AG04450 (cell line): ENCODE measurements around the gene AQP2. TPM values are rescaled to one million over a fixed set of nuclear protein-coding genes. Genes with fewer than 3 reads are reported as not detected.
A peak's percentile ranks its signal among the peaks of the same experiment; 100 is the strongest.

ENCODE experiments used
- CTCF ChIA-PET: fragments of 300-600, 350-600 bp; formaldehyde crosslinking; extraction: SDS; loops from one replicate; lab custom pipeline; 2022; ENCODE audit warnings: antibody characterized with exemption, inconsistent platforms; lab: Charles Lee
- POLR2A ChIA-PET: fragments of 350-600 bp; formaldehyde crosslinking; extraction: SDS; loops from one replicate; lab custom pipeline; 2021; ENCODE audit warnings: antibody characterized with exemption, inconsistent platforms; lab: Yijun Ruan, JAX
- DNase-seq: peaks from one replicate; pipeline ENCODE4 v3.0.0-alpha.2; 2011; ENCODE audit warnings: low read depth, low spot score
- H3K27ac ChIP-seq: one replicate; pipeline ENCODE4 v1.5.1; 2012; ENCODE audit warnings: low read depth, low read length, control low read depth
- H3K27me3 ChIP-seq: one replicate; pipeline ENCODE4 v1.6.0; 2012; ENCODE audit warnings: low read length; ENCODE audit not compliant: control insufficient read depth, insufficient read depth
- H3K4me3 ChIP-seq: 2 replicates; pipeline ENCODE4 v1.5.1; 2011; ENCODE audit warnings: mild to moderate bottlenecking, low read depth, low read length, control low read depth
- H3K9me3 ChIP-seq: 2 replicates; pipeline ENCODE4 v1.5.1; 2012; ENCODE audit warnings: low read length; ENCODE audit not compliant: control insufficient read depth, insufficient read depth
- polyA plus RNA-seq: library from polyadenylated mRNA; depleted of rRNA; stranded (reverse); fragments of >200 nt; gene quantifications from 2 replicates; pipeline ENCODE4 v1.2.3, GENCODE V29; 2011
- TF ChIP-seq, protein P1 (sequence below): IDR thresholded peaks from 2 replicates; pipeline ENCODE4 v1.5.1; 2011; ENCODE audit warnings: low read depth, low read length, control low read depth, inconsistent platforms

The AQP2 gene
- polyA plus RNA-seq, 1 experiment: not detected

DNA sequence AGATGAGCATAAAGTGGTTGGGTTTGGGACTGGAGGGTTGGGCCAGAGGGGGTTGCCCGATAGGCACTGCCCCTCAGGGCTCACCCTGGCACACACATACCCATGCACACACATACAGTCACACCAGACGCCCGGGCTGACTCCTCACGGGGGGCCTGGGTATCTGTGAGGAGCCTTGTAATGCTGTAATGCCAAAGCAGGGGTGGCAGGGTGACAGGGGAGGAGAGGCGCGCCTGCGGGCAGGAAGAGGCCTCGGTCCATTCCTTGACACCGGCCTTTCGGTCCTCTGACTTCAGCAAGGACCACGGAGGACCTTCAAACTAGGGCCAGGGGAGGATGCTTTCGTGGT is 47.2 kb upstream of the AQP2 start:
- H3K4me3 ChIP-seq: peak overlapping the region; percentile 54
- DNase-seq: no peak
- TF ChIP-seq, protein P1, sequence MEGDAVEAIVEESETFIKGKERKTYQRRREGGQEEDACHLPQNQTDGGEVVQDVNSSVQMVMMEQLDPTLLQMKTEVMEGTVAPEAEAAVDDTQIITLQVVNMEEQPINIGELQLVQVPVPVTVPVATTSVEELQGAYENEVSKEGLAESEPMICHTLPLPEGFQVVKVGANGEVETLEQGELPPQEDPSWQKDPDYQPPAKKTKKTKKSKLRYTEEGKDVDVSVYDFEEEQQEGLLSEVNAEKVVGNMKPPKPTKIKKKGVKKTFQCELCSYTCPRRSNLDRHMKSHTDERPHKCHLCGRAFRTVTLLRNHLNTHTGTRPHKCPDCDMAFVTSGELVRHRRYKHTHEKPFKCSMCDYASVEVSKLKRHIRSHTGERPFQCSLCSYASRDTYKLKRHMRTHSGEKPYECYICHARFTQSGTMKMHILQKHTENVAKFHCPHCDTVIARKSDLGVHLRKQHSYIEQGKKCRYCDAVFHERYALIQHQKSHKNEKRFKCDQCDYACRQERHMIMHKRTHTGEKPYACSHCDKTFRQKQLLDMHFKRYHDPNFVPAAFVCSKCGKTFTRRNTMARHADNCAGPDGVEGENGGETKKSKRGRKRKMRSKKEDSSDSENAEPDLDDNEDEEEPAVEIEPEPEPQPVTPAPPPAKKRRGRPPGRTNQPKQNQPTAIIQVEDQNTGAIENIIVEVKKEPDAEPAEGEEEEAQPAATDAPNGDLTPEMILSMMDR: no peak
- peaks cover 7% of the 10 kb centered on the region for H3K27me3 ChIP-seq
- peak overlapping the region; percentile 21 for H3K27ac ChIP-seq
- CTCF ChIA-PET: interaction anchor here (0.6 kb wide), 1 partner anchor 43 kb away, joined by 3 read pairs; no protein-coding TSS in a partner anchor
- POLR2A ChIA-PET: no interaction called here
- H3K9me3 ChIP-seq: no peaks in the 10 kb centered on the region

DNA sequence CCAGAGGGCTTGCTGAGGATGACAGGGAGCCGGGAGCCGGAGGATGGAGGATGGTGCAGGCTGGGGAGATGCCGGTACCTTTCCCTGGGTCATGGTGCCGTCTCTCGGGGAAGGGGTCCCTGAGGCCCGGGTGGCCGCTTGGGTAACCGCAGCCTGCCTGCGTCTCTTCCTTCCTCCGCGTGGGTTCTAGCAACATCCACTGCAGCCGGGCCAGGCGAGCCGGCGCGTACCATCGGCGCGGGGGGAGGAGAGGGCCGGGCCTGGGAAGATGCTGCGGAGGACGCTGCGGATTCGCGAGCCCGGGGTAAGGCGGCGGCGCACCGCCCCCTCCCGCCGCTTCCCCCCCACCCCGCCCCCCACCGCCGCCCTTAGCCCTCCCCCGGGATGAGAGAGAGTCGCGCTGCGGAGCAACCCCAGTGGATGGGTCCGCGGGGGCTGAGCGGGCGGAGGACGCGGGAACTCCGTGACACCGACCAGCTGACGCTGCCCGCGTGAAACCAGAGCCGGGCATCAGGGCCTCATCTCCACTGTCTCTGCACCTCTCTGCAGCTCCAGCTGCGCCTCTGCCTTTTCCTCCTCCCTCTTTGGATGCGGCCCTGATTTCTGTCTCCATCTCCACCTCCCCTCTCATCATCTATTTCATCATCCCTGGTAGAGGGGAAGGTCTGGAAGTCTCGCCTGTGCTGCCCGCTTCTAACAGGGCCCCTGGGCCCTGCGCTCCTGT is 46.7 kb upstream of the AQP2 start, which contains the start of gene FAIM2:
Gene FAIM2, minus strand, starts transcription at position 201 of the 724 bp plus-strand sequence. Its CDS starts 108 bp downstream, at position 93.
- peak within 1 kb of the TSS; percentile 86 for H3K27ac ChIP-seq
- CTCF ChIA-PET: interaction anchor here (1.4 to 2.4 kb wide), 2 partner anchors 12 to 41 kb away, joined by 4 to 7 read pairs; no protein-coding TSS in a partner anchor
- POLR2A ChIA-PET: interaction anchor here (0.6 kb wide), 1 partner anchor 35 kb away, joined by 3 read pairs; no protein-coding TSS in a partner anchor
- TF ChIP-seq, protein P1: no peak
- peak; percentile 72 for DNase-seq
- peak within 1 kb of the TSS; percentile 54 for H3K4me3 ChIP-seq
- H3K27me3 ChIP-seq: peaks cover 4% of the 10 kb centered on the region
- no peaks in the 10 kb centered on the region for H3K9me3 ChIP-seq

DNA sequence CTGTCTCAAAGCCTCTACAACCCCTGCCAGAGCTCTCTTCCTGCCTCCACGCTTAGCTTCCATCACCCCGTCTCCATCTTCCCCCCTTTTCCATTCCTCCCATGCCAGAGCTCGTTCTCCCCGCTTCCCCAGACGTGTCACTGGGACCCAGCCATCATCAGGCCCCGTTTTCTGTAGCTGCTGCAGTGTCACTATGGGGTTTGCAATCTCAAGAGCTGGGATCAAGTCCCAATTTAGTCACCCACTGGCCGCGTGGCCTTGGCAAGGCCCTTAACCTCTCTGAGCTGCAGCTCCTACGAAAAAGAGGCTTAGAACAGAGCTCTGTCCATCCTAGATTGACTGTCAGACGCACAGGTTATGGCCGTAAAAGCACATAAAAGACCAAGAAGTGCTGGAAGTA is 45.9 kb upstream of the AQP2 start:
- Histone ChIP-seq H3K9me3 (no peaks in the 10 kb centered on the region), H3K27me3 (no peaks in the 10 kb centered on the region), H3K27ac (peak overlapping the region; percentile 86), H3K4me3 (peak overlapping the region; percentile 50)
- DNase-seq: no peak
- ChIA-PET POLR2A (interaction anchor here (0.6 kb wide), 1 partner anchor 35 kb away, joined by 3 read pairs; no protein-coding TSS in a partner anchor), CTCF (interaction anchor here (0.6 to 2.4 kb wide), 4 partner anchors 11 to 142 kb away, joined by 3 to 7 read pairs (median 4); no protein-coding TSS in a partner anchor)
- TF ChIP-seq, protein P1: no peak

DNA sequence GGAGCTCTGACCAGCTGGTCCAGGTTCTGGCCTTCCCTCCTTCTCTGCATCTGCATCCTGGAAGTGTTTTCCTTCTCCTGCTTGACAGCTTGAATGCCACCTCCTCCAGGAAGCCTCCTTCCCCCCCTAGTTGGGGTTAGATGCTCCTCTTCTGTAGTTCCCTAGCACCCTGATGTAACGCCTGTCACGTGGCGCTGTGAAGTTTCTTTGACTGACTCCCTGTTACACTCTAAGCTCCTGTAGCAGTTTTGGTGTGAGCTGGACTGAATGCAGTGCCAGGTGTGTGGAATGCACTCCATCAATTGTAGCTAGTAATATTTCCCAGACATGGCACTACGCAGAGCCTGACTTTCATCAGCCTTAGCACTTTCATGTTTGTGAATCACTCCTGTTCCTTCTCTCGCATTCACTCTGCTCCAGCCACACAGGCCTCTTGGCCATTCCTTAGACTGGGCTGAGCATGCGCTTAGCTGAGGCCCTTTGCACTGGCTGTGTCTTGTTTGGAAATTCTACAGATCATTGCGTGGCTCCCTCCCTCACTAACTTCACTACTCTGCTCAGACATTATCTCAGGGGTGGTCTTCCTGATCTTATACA is 44.7 kb upstream of the AQP2 start:
- DNase-seq: no peak
- TF ChIP-seq, protein P1: no peak
- H3K27me3 ChIP-seq: no peaks in the 10 kb centered on the region
- ChIA-PET POLR2A (no interaction called here), CTCF (interaction anchor here (1.1 to 2.5 kb wide), 4 partner anchors 10 to 206 kb away, joined by 3 to 13 read pairs (median 6); partner anchors contain the start of gene COX14)
- H3K9me3 ChIP-seq: no peaks in the 10 kb centered on the region
- no peak overlapping the region for H3K4me3 ChIP-seq
- no peak overlapping the region for H3K27ac ChIP-seq
